KBM-7 (cell line): ENCODE data around the gene VPS51.

Experiments used
- DNase-seq: peaks from one replicate; pipeline ENCODE4 v3.0.0-alpha.2; 2015
- in situ Hi-C: fragments of 300-500 bp; cut with MboI; formaldehyde crosslinking; loops from 2 replicates; pipeline ENCODE4 v1.14.3; 2020; ENCODE audit warnings: low sequenced_read_pairs, low pct_unique_long_range_greater_than_20kb, mixed read lengths

VPS51 gene

GRCh38 chr11:65151331-65151899, 55.4 kb downstream of the VPS51 start:
- in situ Hi-C loops: no loop called here
- DNase-seq: no peak

DNA sequence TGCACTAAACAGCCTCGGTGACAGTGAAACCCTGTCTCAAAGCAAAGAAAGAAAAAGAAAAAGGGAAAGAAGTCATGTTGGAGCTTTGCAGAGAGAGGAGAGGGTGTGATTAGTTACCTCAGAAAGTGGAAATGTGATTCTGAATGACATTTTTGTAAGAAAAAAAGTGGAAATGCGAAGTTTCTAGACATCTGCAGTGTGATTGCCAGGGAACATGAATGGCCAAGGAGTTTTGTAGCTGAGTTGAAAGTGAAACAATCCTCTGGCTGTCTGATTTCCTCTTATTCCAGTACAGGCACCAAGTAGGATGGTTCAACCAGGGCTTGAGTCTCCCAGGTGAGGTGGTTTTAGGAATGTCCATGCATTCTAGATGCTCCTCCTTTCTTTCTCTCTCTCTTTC, 56.1 kb downstream of the VPS51 start:
- no peak for DNase-seq
- in situ Hi-C loops: no loop called here

DNA sequence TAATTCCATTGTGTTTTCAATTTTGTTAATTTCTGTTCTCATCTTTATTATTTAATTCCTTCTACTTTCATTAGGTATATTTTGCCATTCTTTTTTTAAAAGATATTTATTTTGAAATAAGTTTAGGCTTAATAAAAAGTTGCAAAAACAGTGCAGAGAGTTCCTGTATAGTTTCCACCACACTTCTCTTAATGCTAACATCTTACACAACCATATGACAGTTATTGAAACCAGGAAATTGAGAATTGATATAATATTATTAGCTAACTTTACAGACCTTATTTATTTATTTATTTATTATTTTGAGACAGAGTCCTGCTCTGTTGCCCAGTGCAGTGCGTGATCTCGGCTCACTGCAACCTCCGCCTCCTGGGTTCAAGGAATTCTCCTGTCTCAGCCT, 60.2 kb downstream of the VPS51 start:
- in situ Hi-C loops: no loop called here
- DNase-seq: no peak

GRCh38 chr11:65156926-65157325, 60.9 kb downstream of the VPS51 start:
- in situ Hi-C loops: no loop called here
- no peak for DNase-seq

DNA sequence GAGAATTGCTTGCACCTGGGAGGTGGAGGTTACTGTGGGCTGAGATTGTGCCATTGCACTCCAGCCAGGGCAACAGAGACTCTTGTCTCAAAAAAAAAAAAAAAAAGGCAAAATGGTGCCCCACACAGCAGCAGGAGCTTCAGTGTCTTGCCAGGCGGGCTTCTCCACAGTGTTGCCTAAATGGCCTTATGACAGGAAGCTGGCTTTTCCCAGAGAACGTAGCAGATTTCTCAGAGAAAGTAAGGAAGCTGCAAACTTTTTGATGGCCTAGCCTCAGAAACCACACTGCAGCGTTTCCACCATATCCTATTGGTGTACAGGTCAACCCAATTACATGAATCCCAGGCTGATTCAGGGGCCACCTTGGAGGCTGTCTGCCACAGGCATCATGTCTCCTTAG, 61.3 kb downstream of the VPS51 start:
- in situ Hi-C loops: no loop called here
- no peak for DNase-seq

GRCh38 chr11:65159012-65159411, 63.0 kb downstream of the VPS51 start:
- no peak for DNase-seq
- in situ Hi-C loops: no loop called here

GRCh38 chr11:65160643-65161042, 64.6 kb downstream of the VPS51 start:
- in situ Hi-C loops: no loop called here
- DNase-seq: no peak
